Neural cell (in vitro differentiated cells): ENCODE measurements around the gene ARID3A. TPM values are rescaled to one million over a fixed set of nuclear protein-coding genes. Genes with fewer than 3 reads are reported as not detected.

Source experiments
- H2AFZ ChIP-seq: fragments of 200-600, 300-800 bp; sonication (generic), shearing (Covaris generic); 2 replicates; pipeline ENCODE4 v1.6.0; 2014; ENCODE audit warnings: low read depth, mild to moderate bottlenecking, antibody characterized with exemption, low read length, moderate library complexity
- H3F3A ChIP-seq: fragments of 200-600 bp; shearing (Covaris generic); 2 replicates; pipeline ENCODE4 v1.6.1; 2016; ENCODE audit warnings: mild to moderate bottlenecking, moderate library complexity, mixed read lengths, antibody characterized with exemption, low read length; ENCODE audit not compliant: insufficient read depth, poor library complexity, severe bottlenecking
- H3K27ac ChIP-seq: fragments of 200-600, 300-800 bp; sonication (generic), shearing (Covaris generic); 2 replicates; pipeline ENCODE4 v1.5.1; 2014; ENCODE audit warnings: mild to moderate bottlenecking, low read length, moderate library complexity
- H3K27me3 ChIP-seq: fragments of 300-800, 200-600 bp; sonication (generic), shearing (Covaris generic); 2 replicates; pipeline ENCODE4 v1.6.0; 2014; ENCODE audit warnings: mild to moderate bottlenecking, low read depth, low read length, moderate library complexity; ENCODE audit not compliant: insufficient read depth
- H3K36me3 ChIP-seq: fragments of 300-800, 200-600 bp; sonication (generic), shearing (Covaris generic); 2 replicates; pipeline ENCODE4 v1.5.1; 2014; ENCODE audit warnings: mild to moderate bottlenecking, antibody characterized with exemption, low read length, moderate library complexity; ENCODE audit not compliant: insufficient read depth
- H3K4me2 ChIP-seq: fragments of 300-800, 200-600 bp; sonication (generic), shearing (Covaris generic); 2 replicates; pipeline ENCODE4 v1.6.0; 2014; ENCODE audit warnings: mild to moderate bottlenecking, low read length
- H3K4me3 ChIP-seq: fragments of 300-800, 200-600 bp; sonication (generic), shearing (Covaris generic); 2 replicates; pipeline ENCODE4 v1.5.1; 2014; ENCODE audit warnings: mild to moderate bottlenecking, low read length, moderate library complexity
- H3K79me2 ChIP-seq: fragments of 200-600 bp; shearing (Covaris generic); replicated peaks from 2 replicates; pipeline ENCODE4 v1.6.0; 2014; ENCODE audit warnings: mild to moderate bottlenecking, low read length, moderate library complexity; ENCODE audit not compliant: insufficient read depth
- H3K9ac ChIP-seq: fragments of 300-800, 200-600 bp; sonication (generic), shearing (Covaris generic); 2 replicates; pipeline ENCODE4 v1.6.1; 2016; ENCODE audit warnings: mild to moderate bottlenecking, low read length, mixed read lengths
- H3K9me2 ChIP-seq: fragments of 200-600 bp; shearing (Covaris generic); 2 replicates; pipeline ENCODE4 v1.6.1; 2016; ENCODE audit warnings: mild to moderate bottlenecking, low read length, mixed read lengths; ENCODE audit not compliant: insufficient read depth
- H3K9me3 ChIP-seq: fragments of 200-600, 300-800 bp; sonication (generic), shearing (Covaris generic); 2 replicates; pipeline ENCODE4 v1.6.1; 2016; ENCODE audit warnings: mild to moderate bottlenecking, mixed run types, low read length, moderate library complexity, mixed read lengths
- H4K20me1 ChIP-seq: fragments of 200-600 bp; shearing (Covaris generic); 2 replicates; pipeline ENCODE4 v1.6.1; 2016; ENCODE audit warnings: mild to moderate bottlenecking, mixed run types; ENCODE audit not compliant: insufficient read depth
- CTCF ChIP-seq: fragments of 450-650 bp; IDR thresholded peaks from 2 replicates; pipeline ENCODE4 v1.5.1; 2014; ENCODE audit warnings: antibody characterized with exemption, mild to moderate bottlenecking, moderate library complexity; ENCODE audit not compliant: poor library complexity, severe bottlenecking
- EP300 ChIP-seq: fragments of 450-650 bp; conservative IDR thresholded peaks from 2 replicates; pipeline ENCODE4 v1.6.1; 2014; ENCODE audit warnings: antibody characterized with exemption, mild to moderate bottlenecking, moderate library complexity; ENCODE audit not compliant: poor library complexity, severe bottlenecking
- EZH2 ChIP-seq: fragments of 200-600, 300-800 bp; shearing (Covaris generic), sonication (generic); IDR thresholded peaks from 2 replicates; pipeline ENCODE4 v1.6.1; 2014; ENCODE audit warnings: antibody characterized with exemption, low read length, borderline replicate concordance, mild to moderate bottlenecking; ENCODE audit not compliant: insufficient read depth, poor library complexity, severe bottlenecking
- MXI1 ChIP-seq: fragments of 450-650 bp; conservative IDR thresholded peaks from 2 replicates; pipeline ENCODE4 v1.6.1; 2014; ENCODE audit warnings: antibody characterized with exemption, mild to moderate bottlenecking; ENCODE audit not compliant: poor library complexity, severe bottlenecking
- POLR2AphosphoS5 ChIP-seq: IDR thresholded peaks from 2 replicates; pipeline ENCODE4 v1.6.1; 2012
- RAD21 ChIP-seq: fragments of 450-650 bp; conservative IDR thresholded peaks from 2 replicates; pipeline ENCODE4 v1.6.1; 2014; ENCODE audit warnings: antibody characterized with exemption, mild to moderate bottlenecking, moderate library complexity
- REST ChIP-seq: IDR thresholded peaks from 2 replicates; pipeline ENCODE4 v1.6.1; 2012; ENCODE audit warnings: borderline replicate concordance
- SMC3 ChIP-seq: fragments of 450-650 bp; conservative IDR thresholded peaks from 2 replicates; pipeline ENCODE4 v1.6.1; 2014; ENCODE audit warnings: antibody characterized with exemption, mild to moderate bottlenecking, moderate library complexity; ENCODE audit not compliant: poor library complexity
- TAF1 ChIP-seq: IDR thresholded peaks from 2 replicates; pipeline ENCODE4 v1.6.1; 2012; ENCODE audit warnings: low read depth
- polyA plus RNA-seq: library from polyadenylated mRNA; depleted of rRNA; stranded (reverse); fragments of >200 nt; gene quantifications from 2 replicates; pipeline ENCODE4 v1.2.3, GENCODE V29; 2014

The ARID3A gene
- polyA plus RNA-seq, 1 donor from 2014 or later: 11.4 TPM

- H3K9me3 ChIP-seq: no peaks in the 10 kb centered on the region
- H2AFZ ChIP-seq: no peak overlapping the region
- no peaks in the 10 kb centered on the region for H3K27me3 ChIP-seq
- H3K36me3 ChIP-seq: no peaks in the 10 kb centered on the region
- H3F3A ChIP-seq: no peaks in the 10 kb centered on the region
- TF ChIP-seq CTCF (no peak), RAD21 (no peak), EZH2 (no peak), MXI1 (no peak), POLR2AphosphoS5 (no peak), EP300 (no peak), SMC3 (no peak), TAF1 (no peak)
- no peak overlapping the region for H3K9ac ChIP-seq
- H3K4me3 ChIP-seq: no peak overlapping the region
- no peaks in the 10 kb centered on the region for H3K9me2 ChIP-seq
- no peak overlapping the region for H3K4me2 ChIP-seq
- no peak overlapping the region for H3K27ac ChIP-seq
- no peaks in the 10 kb centered on the region for H4K20me1 ChIP-seq
- peaks cover under 1% of the 10 kb centered on the region for H3K79me2 ChIP-seq
Measured at GRCh38 chr19:931860-932647, 6.2 kb downstream of the ARID3A start.

GRCh38 chr19:932648-933552, 7.1 kb downstream of the ARID3A start:
- TF ChIP-seq TAF1 (no peak), REST (no peak), EZH2 (no peak), POLR2AphosphoS5 (no peak), SMC3 (no peak), MXI1 (no peak), CTCF (no peak), RAD21 (no peak), EP300 (no peak)
- H3K4me2 ChIP-seq: no peak overlapping the region

More at GRCh38 chr19:932648-933552, 7.1 kb downstream of the ARID3A start:
- Histone ChIP-seq H3K27ac (no peak overlapping the region), H3K9me2 (no peaks in the 10 kb centered on the region), H3K9ac (no peak overlapping the region), H2AFZ (no peak overlapping the region), H3K4me3 (no peak overlapping the region), H3K9me3 (no peaks in the 10 kb centered on the region), H3K79me2 (no peaks in the 10 kb centered on the region), H3K27me3 (no peaks in the 10 kb centered on the region), H3F3A (no peaks in the 10 kb centered on the region), H4K20me1 (no peaks in the 10 kb centered on the region), H3K36me3 (no peaks in the 10 kb centered on the region)
